ENCODE results near the gene EML3.
A peak's percentile ranks its signal among the peaks of the same experiment; 100 is the strongest.
"Not testable (repeated sequence)": the region's sequence is repeated elsewhere in the genome, so short reads cannot be mapped to it uniquely, and the experiment has no call there.

Gene EML3

DNA sequence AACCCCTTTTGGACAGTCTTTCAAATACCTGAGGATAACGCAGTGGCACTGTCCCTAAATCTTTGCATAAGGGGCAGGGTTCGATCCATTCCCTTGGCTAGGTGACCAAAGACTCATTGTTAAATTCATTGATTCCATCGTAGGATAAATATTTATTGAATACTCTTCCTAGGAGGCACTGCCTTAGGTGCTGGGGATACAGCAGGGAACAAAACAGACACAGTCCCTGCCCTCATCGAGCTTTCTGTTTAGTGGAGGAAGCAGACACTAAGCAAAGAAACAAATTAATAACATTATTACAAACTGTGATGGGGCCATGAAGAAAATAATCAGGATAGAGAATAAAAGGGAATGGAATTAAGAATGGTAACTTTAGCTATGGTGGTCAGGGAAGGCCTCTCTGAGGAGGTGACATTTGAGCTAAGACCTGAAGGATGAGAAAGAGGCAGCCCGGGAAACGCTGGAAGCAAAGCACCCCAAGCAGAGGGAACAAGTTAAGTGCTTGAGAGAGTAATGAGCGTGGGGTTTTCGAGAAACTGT, 8.5 kb upstream of the EML3 start:
- Histone ChIP-seq H4K20me1 (ENCODE audit: insufficient read depth, low read length) (no peaks in the 10 kb centered on the region), H3K4me1 (ENCODE audit: insufficient read depth, low read length, severe bottlenecking) (peaks cover 14% of the 10 kb centered on the region), H3K27ac (ENCODE audit: low read depth, low read length, poor library complexity, severe bottlenecking) (peak overlapping the region; percentile 81), H3K9ac (ENCODE audit: low read length) (peak overlapping the region; percentile 99), H2AFZ (ENCODE audit: low read length) (no peak overlapping the region), H3K9me2 (ENCODE audit: low read depth, low read length) (no peaks in the 10 kb centered on the region), H3K9me3 (ENCODE audit: low read length) (no peaks in the 10 kb centered on the region), H3K36me3 (ENCODE audit: insufficient read depth, low read length) (peaks cover 35% of the 10 kb centered on the region), H3K4me3 (ENCODE audit: low read depth, low read length, poor library complexity, severe bottlenecking) (peak overlapping the region; percentile 96), H3K27me3 (ENCODE audit: insufficient read depth, low read length) (no peaks in the 10 kb centered on the region), H3K4me2 (ENCODE audit: low read length) (peak overlapping the region; percentile 92), H3K79me2 (ENCODE audit: insufficient read depth, low read length) (peaks cover 8% of the 10 kb centered on the region), H3F3A (ENCODE audit: insufficient read depth, low read length) (peaks cover 7% of the 10 kb centered on the region; the same call in 1 of the 2 replicates)
- no peak for TF ChIP-seq EZH2 (IDR thresholded peaks at IDR 0.05; ENCODE audit: borderline replicate concordance, low read length)
- TF ChIP-seq, protein P1, sequence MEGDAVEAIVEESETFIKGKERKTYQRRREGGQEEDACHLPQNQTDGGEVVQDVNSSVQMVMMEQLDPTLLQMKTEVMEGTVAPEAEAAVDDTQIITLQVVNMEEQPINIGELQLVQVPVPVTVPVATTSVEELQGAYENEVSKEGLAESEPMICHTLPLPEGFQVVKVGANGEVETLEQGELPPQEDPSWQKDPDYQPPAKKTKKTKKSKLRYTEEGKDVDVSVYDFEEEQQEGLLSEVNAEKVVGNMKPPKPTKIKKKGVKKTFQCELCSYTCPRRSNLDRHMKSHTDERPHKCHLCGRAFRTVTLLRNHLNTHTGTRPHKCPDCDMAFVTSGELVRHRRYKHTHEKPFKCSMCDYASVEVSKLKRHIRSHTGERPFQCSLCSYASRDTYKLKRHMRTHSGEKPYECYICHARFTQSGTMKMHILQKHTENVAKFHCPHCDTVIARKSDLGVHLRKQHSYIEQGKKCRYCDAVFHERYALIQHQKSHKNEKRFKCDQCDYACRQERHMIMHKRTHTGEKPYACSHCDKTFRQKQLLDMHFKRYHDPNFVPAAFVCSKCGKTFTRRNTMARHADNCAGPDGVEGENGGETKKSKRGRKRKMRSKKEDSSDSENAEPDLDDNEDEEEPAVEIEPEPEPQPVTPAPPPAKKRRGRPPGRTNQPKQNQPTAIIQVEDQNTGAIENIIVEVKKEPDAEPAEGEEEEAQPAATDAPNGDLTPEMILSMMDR (IDR thresholded peaks at IDR 0.05; ENCODE audit: low read length), result no peak

DNA sequence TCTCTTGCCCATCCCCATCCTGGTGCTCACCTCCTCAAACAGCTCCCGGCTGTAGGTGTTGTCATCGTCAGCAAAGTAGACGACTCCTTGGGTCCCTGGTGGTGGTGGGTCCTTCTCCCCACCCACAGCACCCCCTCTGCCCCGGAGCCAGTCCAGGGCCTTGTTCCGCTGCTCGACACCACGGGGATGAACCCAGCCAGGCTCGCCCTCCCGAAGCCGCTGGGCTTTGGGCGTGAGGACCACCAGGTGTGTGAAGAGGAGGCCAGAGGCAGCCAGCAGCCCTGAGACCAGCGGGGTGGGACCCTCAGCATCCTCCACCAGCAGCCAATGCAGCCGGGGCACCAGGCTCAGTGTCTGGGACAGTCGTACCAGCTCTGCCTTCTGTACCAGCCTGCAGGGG, 4.4 kb upstream of the EML3 start:
- not testable (repeated sequence) for H3F3A ChIP-seq (ENCODE audit: insufficient read depth, low read length); H3K9me3 ChIP-seq (ENCODE audit: low read length); H3K9me2 ChIP-seq (ENCODE audit: low read depth, low read length); H3K4me2 ChIP-seq (ENCODE audit: low read length); H2AFZ ChIP-seq (ENCODE audit: low read length); H3K4me1 ChIP-seq (ENCODE audit: insufficient read depth, low read length, severe bottlenecking); H3K27ac ChIP-seq (ENCODE audit: low read depth, low read length, poor library complexity, severe bottlenecking); H3K27me3 ChIP-seq (ENCODE audit: insufficient read depth, low read length); H3K79me2 ChIP-seq (ENCODE audit: insufficient read depth, low read length); H3K4me3 ChIP-seq (ENCODE audit: low read depth, low read length, poor library complexity, severe bottlenecking); H3K9ac ChIP-seq (ENCODE audit: low read length); H4K20me1 ChIP-seq (ENCODE audit: insufficient read depth, low read length)
- peaks cover 23% of the 10 kb centered on the region for H3K36me3 ChIP-seq (ENCODE audit: insufficient read depth, low read length)

DNA sequence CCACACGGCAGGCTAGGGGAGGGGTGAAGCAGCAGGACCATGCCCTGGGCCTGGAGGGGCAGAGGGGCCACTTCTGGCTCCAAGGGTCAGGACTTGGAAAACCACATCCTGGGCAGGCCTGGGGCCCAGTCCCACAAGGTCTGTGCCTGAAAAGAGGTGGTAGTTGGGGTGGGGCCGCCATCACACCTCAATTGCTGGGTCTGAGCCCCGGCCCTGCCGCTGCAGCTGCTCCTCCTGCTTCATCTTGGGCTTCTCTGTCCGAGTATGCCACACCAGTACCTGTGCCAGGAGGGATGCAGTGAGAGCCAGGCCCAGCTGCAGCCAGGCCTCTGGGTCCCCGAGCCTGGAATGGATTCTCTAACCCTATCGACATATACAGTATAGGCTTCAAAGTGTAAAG, 2.9 kb upstream of the EML3 start:
- no peaks in the 10 kb centered on the region for H3K27me3 ChIP-seq (ENCODE audit: insufficient read depth, low read length)
- peaks cover 24% of the 10 kb centered on the region for H3K36me3 ChIP-seq (ENCODE audit: insufficient read depth, low read length)
- H3K9ac ChIP-seq (ENCODE audit: low read length), result no peak overlapping the region
- H3K79me2 ChIP-seq (ENCODE audit: insufficient read depth, low read length), result no peaks in the 10 kb centered on the region; the same call in 1 of the 2 replicates
- no peak overlapping the region for H3K27ac ChIP-seq (ENCODE audit: low read depth, low read length, poor library complexity, severe bottlenecking)
- no peaks in the 10 kb centered on the region for H4K20me1 ChIP-seq (ENCODE audit: insufficient read depth, low read length)
- no peaks in the 10 kb centered on the region for H3F3A ChIP-seq (ENCODE audit: insufficient read depth, low read length)
- H3K4me2 ChIP-seq (ENCODE audit: low read length), result no peak overlapping the region
- H3K9me3 ChIP-seq (ENCODE audit: low read length), result no peaks in the 10 kb centered on the region
- H3K4me3 ChIP-seq (ENCODE audit: low read depth, low read length, poor library complexity, severe bottlenecking), result no peak overlapping the region
- TF ChIP-seq, protein P1 (IDR thresholded peaks at IDR 0.05; ENCODE audit: low read length), result no peak
- no peak for TF ChIP-seq EZH2 (IDR thresholded peaks at IDR 0.05; ENCODE audit: borderline replicate concordance, low read length)
- H3K4me1 ChIP-seq (ENCODE audit: insufficient read depth, low read length, severe bottlenecking), result peaks cover 16% of the 10 kb centered on the region
- no peak overlapping the region for H2AFZ ChIP-seq (ENCODE audit: low read length)
- no peaks in the 10 kb centered on the region for H3K9me2 ChIP-seq (ENCODE audit: low read depth, low read length)

DNA sequence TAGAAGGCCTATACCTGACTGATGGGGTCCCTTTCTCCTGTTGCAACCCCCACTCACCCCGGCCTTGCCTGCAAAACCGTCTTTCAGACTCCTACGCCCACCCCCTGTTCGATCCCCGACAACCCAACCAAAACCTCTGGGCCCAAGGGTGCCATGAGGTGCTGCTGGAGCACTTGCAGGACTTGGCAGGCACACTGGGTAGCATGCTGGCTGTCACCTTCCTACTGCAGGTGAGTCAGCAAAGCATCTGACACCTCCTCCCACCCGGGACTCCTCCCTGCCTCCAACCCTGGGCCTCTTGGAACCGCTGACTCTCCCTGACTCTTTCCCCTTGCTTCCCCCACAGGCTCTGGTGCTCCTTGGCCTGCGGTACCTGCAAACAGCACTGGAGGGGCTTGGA, 1.7 kb upstream of the EML3 start:
- Histone ChIP-seq H3F3A (ENCODE audit: insufficient read depth, low read length) (no peaks in the 10 kb centered on the region; the same call in 1 of the 2 replicates), H3K79me2 (ENCODE audit: insufficient read depth, low read length) (no peaks in the 10 kb centered on the region), H3K27ac (ENCODE audit: low read depth, low read length, poor library complexity, severe bottlenecking) (peak overlapping the region; percentile 53), H3K27me3 (ENCODE audit: insufficient read depth, low read length) (no peaks in the 10 kb centered on the region), H3K4me3 (ENCODE audit: low read depth, low read length, poor library complexity, severe bottlenecking) (no peak overlapping the region), H3K9me2 (ENCODE audit: low read depth, low read length) (no peaks in the 10 kb centered on the region), H4K20me1 (ENCODE audit: insufficient read depth, low read length) (no peaks in the 10 kb centered on the region), H3K36me3 (ENCODE audit: insufficient read depth, low read length) (peaks cover 30% of the 10 kb centered on the region), H3K9ac (ENCODE audit: low read length) (no peak overlapping the region; the same call in 1 of the 2 replicates), H3K9me3 (ENCODE audit: low read length) (no peaks in the 10 kb centered on the region), H3K4me1 (ENCODE audit: insufficient read depth, low read length, severe bottlenecking) (peaks cover 25% of the 10 kb centered on the region), H3K4me2 (ENCODE audit: low read length) (no peak overlapping the region), H2AFZ (ENCODE audit: low read length) (no peak overlapping the region)
- TF ChIP-seq, protein P1 (IDR thresholded peaks at IDR 0.05; ENCODE audit: low read length), result no peak
- TF ChIP-seq EZH2 (IDR thresholded peaks at IDR 0.05; ENCODE audit: borderline replicate concordance, low read length), result no peak
